ENCODE measurements around the gene DSG2.

The DSG2 gene

GRCh38 chr18:31508781-31509180 is 10.8 kb downstream of the DSG2 start:
- no peak overlapping the region for H3K18ac ChIP-seq (ENCODE audit: low read length)
- H3K79me1 ChIP-seq (ENCODE audit: low read depth, low read length) = peaks cover 1% of the 10 kb centered on the region
- no peak overlapping the region for H3K4me2 ChIP-seq (ENCODE audit: insufficient read depth, low read length, poor library complexity, severe bottlenecking)
- no peak overlapping the region for H2AFZ ChIP-seq (ENCODE audit: low read length)
- H2AK5ac ChIP-seq (ENCODE audit: low read depth, low read length) = no peak overlapping the region
- no peak overlapping the region for H3K4me3 ChIP-seq (ENCODE audit: low read length in 2 of 2)
- no peaks in the 10 kb centered on the region for H3K36me3 ChIP-seq (replicated peaks in 1 of 2; ENCODE audit: control insufficient read depth in 2 of 2, insufficient read depth in 2 of 2, low read length in 2 of 2)
- H2BK15ac ChIP-seq (ENCODE audit: low read length) = no peak overlapping the region
- H3K23ac ChIP-seq (ENCODE audit: low read depth, low read length, poor library complexity) = no peak overlapping the region
- WGBS, 2 donors (ENCODE audit: extremely low coverage in 2 of 2, insufficient read length in 2 of 2, insufficient replicate concordance in 1 of 2) = no CpG with 5 or more reads among the region's 1 CpG
- no peaks in the 10 kb centered on the region for H3K27me3 ChIP-seq (ENCODE audit: control insufficient read depth in 3 of 3, insufficient read depth in 3 of 3, low read depth in 1 of 3, low read length in 3 of 3)
- no peak for DNase-seq (ENCODE audit: low spot score)
- H3K4me1 ChIP-seq (ENCODE audit: control insufficient read depth in 2 of 2, insufficient read depth in 1 of 2, low read depth in 1 of 2, low read length in 2 of 2) = peaks cover 0 to 2% of the 10 kb centered on the region in 2 donors
- no peak overlapping the region for H4K8ac ChIP-seq (ENCODE audit: low read depth, low read length)
- no peak overlapping the region for H3K9ac ChIP-seq (ENCODE audit: low read depth, low read length, poor library complexity)
- no peak overlapping the region for H3K4ac ChIP-seq (ENCODE audit: low read length)
- H3K14ac ChIP-seq (ENCODE audit: low read length) = no peak overlapping the region
- H2BK120ac ChIP-seq (ENCODE audit: low read depth, low read length) = no peak overlapping the region
- H3K9me3 ChIP-seq (replicated peaks in 1 of 2; ENCODE audit: control insufficient read depth in 2 of 2, insufficient read depth in 1 of 2, low read depth in 1 of 2, low read length in 2 of 2) = no peaks in the 10 kb centered on the region
- no peak overlapping the region for H2BK5ac ChIP-seq (ENCODE audit: low read length)
- H4K91ac ChIP-seq (ENCODE audit: low read depth, low read length, poor library complexity) = no peak overlapping the region
- H3K27ac ChIP-seq (replicated peaks; ENCODE audit: low read length) = no peak overlapping the region
- no peak overlapping the region for H2BK12ac ChIP-seq (ENCODE audit: low read length)

- peaks cover 1% of the 10 kb centered on the region for H3K79me1 ChIP-seq (ENCODE audit: low read depth, low read length)
- no peak overlapping the region for H2BK5ac ChIP-seq (ENCODE audit: low read length)
- peaks cover 0 to 3% of the 10 kb centered on the region in 2 donors for H3K4me1 ChIP-seq (ENCODE audit: control insufficient read depth in 2 of 2, insufficient read depth in 1 of 2, low read depth in 1 of 2, low read length in 2 of 2)
- H2BK120ac ChIP-seq (ENCODE audit: low read depth, low read length) = no peak overlapping the region
- H3K14ac ChIP-seq (ENCODE audit: low read length) = no peak overlapping the region
- H3K4me2 ChIP-seq (ENCODE audit: insufficient read depth, low read length, poor library complexity, severe bottlenecking) = no peak overlapping the region
- no peak overlapping the region for H4K8ac ChIP-seq (ENCODE audit: low read depth, low read length)
- no peak overlapping the region for H3K23ac ChIP-seq (ENCODE audit: low read depth, low read length, poor library complexity)
- H2AFZ ChIP-seq (ENCODE audit: low read length) = no peak overlapping the region
- no peak overlapping the region for H2AK5ac ChIP-seq (ENCODE audit: low read depth, low read length)
- H3K4me3 ChIP-seq (ENCODE audit: low read length in 2 of 2) = no peak overlapping the region
- no peak overlapping the region for H4K91ac ChIP-seq (ENCODE audit: low read depth, low read length, poor library complexity)
- H3K18ac ChIP-seq (ENCODE audit: low read length) = no peak overlapping the region
- H3K9ac ChIP-seq (ENCODE audit: low read depth, low read length, poor library complexity) = no peak overlapping the region
- no CpG with 5 or more reads among the region's 3 CpGs for WGBS, 2 donors (ENCODE audit: extremely low coverage in 2 of 2, insufficient read length in 2 of 2, insufficient replicate concordance in 1 of 2)
- H3K4ac ChIP-seq (ENCODE audit: low read length) = no peak overlapping the region
- no peaks in the 10 kb centered on the region for H3K9me3 ChIP-seq (replicated peaks in 1 of 2; ENCODE audit: control insufficient read depth in 2 of 2, insufficient read depth in 1 of 2, low read depth in 1 of 2, low read length in 2 of 2)
- no peaks in the 10 kb centered on the region for H3K36me3 ChIP-seq (replicated peaks in 1 of 2; ENCODE audit: control insufficient read depth in 2 of 2, insufficient read depth in 2 of 2, low read length in 2 of 2)
- no peaks in the 10 kb centered on the region for H3K27me3 ChIP-seq (ENCODE audit: control insufficient read depth in 3 of 3, insufficient read depth in 3 of 3, low read depth in 1 of 3, low read length in 3 of 3)
- no peak for DNase-seq (ENCODE audit: low spot score)
- no peak overlapping the region for H3K27ac ChIP-seq (replicated peaks; ENCODE audit: low read length)
- no peak overlapping the region for H2BK12ac ChIP-seq (ENCODE audit: low read length)
- no peak overlapping the region for H2BK15ac ChIP-seq (ENCODE audit: low read length)
Measured at GRCh38 chr18:31509571-31509970, 11.6 kb downstream of the DSG2 start.

- Histone ChIP-seq H3K23ac (ENCODE audit: low read depth, low read length, poor library complexity) (no peak overlapping the region), H3K27ac (replicated peaks; ENCODE audit: low read length) (no peak overlapping the region), H2AK5ac (ENCODE audit: low read depth, low read length) (no peak overlapping the region), H3K27me3 (ENCODE audit: control insufficient read depth in 3 of 3, insufficient read depth in 3 of 3, low read depth in 1 of 3, low read length in 3 of 3) (no peaks in the 10 kb centered on the region), H2BK120ac (ENCODE audit: low read depth, low read length) (no peak overlapping the region), H3K4me2 (ENCODE audit: insufficient read depth, low read length, poor library complexity, severe bottlenecking) (no peak overlapping the region), H4K91ac (ENCODE audit: low read depth, low read length, poor library complexity) (no peak overlapping the region), H3K9me3 (replicated peaks in 1 of 2; ENCODE audit: control insufficient read depth in 2 of 2, insufficient read depth in 1 of 2, low read depth in 1 of 2, low read length in 2 of 2) (no peaks in the 10 kb centered on the region), H3K4me1 (ENCODE audit: control insufficient read depth in 2 of 2, insufficient read depth in 1 of 2, low read depth in 1 of 2, low read length in 2 of 2) (peaks cover 0 to 3% of the 10 kb centered on the region in 2 donors), H2AFZ (ENCODE audit: low read length) (no peak overlapping the region), H3K18ac (ENCODE audit: low read length) (no peak overlapping the region), H3K9ac (ENCODE audit: low read depth, low read length, poor library complexity) (no peak overlapping the region), H3K4ac (ENCODE audit: low read length) (no peak overlapping the region), H3K4me3 (ENCODE audit: low read length in 2 of 2) (no peak overlapping the region), H2BK12ac (ENCODE audit: low read length) (no peak overlapping the region), H3K79me1 (ENCODE audit: low read depth, low read length) (peaks cover 1% of the 10 kb centered on the region), H2BK15ac (ENCODE audit: low read length) (no peak overlapping the region), H4K8ac (ENCODE audit: low read depth, low read length) (no peak overlapping the region), H3K14ac (ENCODE audit: low read length) (no peak overlapping the region), H2BK5ac (ENCODE audit: low read length) (no peak overlapping the region), H3K36me3 (replicated peaks in 1 of 2; ENCODE audit: control insufficient read depth in 2 of 2, insufficient read depth in 2 of 2, low read length in 2 of 2) (no peaks in the 10 kb centered on the region)
- DNase-seq (ENCODE audit: low spot score) = no peak
Measured at GRCh38 chr18:31510319-31510718, 12.3 kb downstream of the DSG2 start.

GRCh38 chr18:31511098-31511497 is 13.1 kb downstream of the DSG2 start:
- Histone ChIP-seq H2BK15ac (ENCODE audit: low read length) (no peak overlapping the region), H3K79me1 (ENCODE audit: low read depth, low read length) (peaks cover 1% of the 10 kb centered on the region), H3K14ac (ENCODE audit: low read length) (no peak overlapping the region), H3K4me3 (ENCODE audit: low read length in 2 of 2) (no peak overlapping the region), H2BK120ac (ENCODE audit: low read depth, low read length) (no peak overlapping the region), H3K4me2 (ENCODE audit: insufficient read depth, low read length, poor library complexity, severe bottlenecking) (no peak overlapping the region), H2AK5ac (ENCODE audit: low read depth, low read length) (no peak overlapping the region), H3K27ac (replicated peaks; ENCODE audit: low read length) (no peak overlapping the region), H3K9me3 (replicated peaks in 1 of 2; ENCODE audit: control insufficient read depth in 2 of 2, insufficient read depth in 1 of 2, low read depth in 1 of 2, low read length in 2 of 2) (no peaks in the 10 kb centered on the region), H4K91ac (ENCODE audit: low read depth, low read length, poor library complexity) (no peak overlapping the region), H3K18ac (ENCODE audit: low read length) (no peak overlapping the region), H2BK5ac (ENCODE audit: low read length) (no peak overlapping the region), H3K9ac (ENCODE audit: low read depth, low read length, poor library complexity) (no peak overlapping the region), H3K4ac (ENCODE audit: low read length) (no peak overlapping the region), H3K36me3 (replicated peaks in 1 of 2; ENCODE audit: control insufficient read depth in 2 of 2, insufficient read depth in 2 of 2, low read length in 2 of 2) (no peaks in the 10 kb centered on the region), H2AFZ (ENCODE audit: low read length) (no peak overlapping the region), H4K8ac (ENCODE audit: low read depth, low read length) (no peak overlapping the region), H2BK12ac (ENCODE audit: low read length) (no peak overlapping the region), H3K27me3 (ENCODE audit: control insufficient read depth in 3 of 3, insufficient read depth in 3 of 3, low read depth in 1 of 3, low read length in 3 of 3) (no peaks in the 10 kb centered on the region), H3K4me1 (ENCODE audit: control insufficient read depth in 2 of 2, insufficient read depth in 1 of 2, low read depth in 1 of 2, low read length in 2 of 2) (peaks cover 0 to 3% of the 10 kb centered on the region in 2 donors), H3K23ac (ENCODE audit: low read depth, low read length, poor library complexity) (no peak overlapping the region)
- no CpG with 5 or more reads among the region's 6 CpGs for WGBS, 2 donors (ENCODE audit: extremely low coverage in 2 of 2, insufficient read length in 2 of 2, insufficient replicate concordance in 1 of 2)
- DNase-seq (ENCODE audit: low spot score) = no peak

Data from neuronal stem cell (in vitro differentiated cells).